BE2C (cell line): ENCODE data around the gene AQP9.
A peak's percentile ranks its signal among the peaks of the same experiment; 100 is the strongest.

Experiments
- DNase-seq: peaks from one replicate; pipeline ENCODE4 v3.0.0-alpha.2; 2020
- H3K27me3 ChIP-seq: fragments of 250-450 bp; sonication (Bioruptor Pico); 2 replicates; pipeline ENCODE4 v1.5.1; 2020; ENCODE audit warnings: mild to moderate bottlenecking
- H3K36me3 ChIP-seq: fragments of 250-450 bp; sonication (Bioruptor Pico); 2 replicates; pipeline ENCODE4 v1.5.1; 2020; ENCODE audit warnings: mild to moderate bottlenecking
- H3K4me1 ChIP-seq: fragments of 250-450 bp; sonication (Bioruptor Pico); 2 replicates; pipeline ENCODE4 v1.5.1; 2020
- H3K4me3 ChIP-seq: 2 replicates; pipeline ENCODE4 v1.5.1; 2011; ENCODE audit warnings: low read depth, low read length
- H3K9me3 ChIP-seq: fragments of 250-450 bp; sonication (Bioruptor Pico); 2 replicates; pipeline ENCODE4 v1.5.1; 2020
- TF ChIP-seq, protein P1 (sequence below): IDR thresholded peaks from 2 replicates; pipeline ENCODE4 v1.5.1; 2012; ENCODE audit warnings: mild to moderate bottlenecking, low read depth, low read length

The AQP9 gene

DNA sequence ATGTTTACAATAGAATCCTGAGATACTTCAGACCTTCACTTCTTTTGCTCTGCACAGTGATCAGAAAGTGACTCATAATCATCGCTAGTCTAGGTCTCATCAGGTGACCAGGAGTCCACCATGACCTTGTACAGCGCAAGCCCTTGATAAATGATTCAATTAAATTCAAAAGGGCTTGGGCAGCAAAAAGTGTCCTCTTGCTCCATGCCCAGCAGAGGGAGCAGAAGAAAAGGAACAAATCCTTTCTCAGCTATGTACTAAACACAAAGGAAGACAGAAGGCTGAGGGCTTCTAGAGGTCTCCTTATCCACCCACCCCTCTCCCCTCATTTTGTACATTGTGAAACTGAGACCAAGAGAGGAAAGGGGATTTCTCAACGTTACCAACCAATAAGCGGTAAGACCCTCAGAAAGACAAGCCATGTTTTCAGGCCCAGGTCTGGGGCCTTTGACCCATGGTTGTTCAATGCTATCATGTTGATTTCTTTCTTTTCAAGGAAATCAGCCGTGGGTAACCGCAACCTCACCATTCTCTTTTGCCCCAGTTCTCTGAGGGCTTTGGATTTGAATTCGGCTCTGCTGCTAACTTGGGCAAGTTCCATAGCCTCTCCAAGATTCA is 74.8 kb downstream of the AQP9 start:
- no peaks in the 10 kb centered on the region for H3K9me3 ChIP-seq
- DNase-seq = peak; percentile 37
- H3K27me3 ChIP-seq = no peaks in the 10 kb centered on the region
- H3K4me3 ChIP-seq = no peak overlapping the region
- no peaks in the 10 kb centered on the region; the same call in 1 of the 2 replicates for H3K4me1 ChIP-seq
- H3K36me3 ChIP-seq = no peaks in the 10 kb centered on the region
- TF ChIP-seq, protein P1, sequence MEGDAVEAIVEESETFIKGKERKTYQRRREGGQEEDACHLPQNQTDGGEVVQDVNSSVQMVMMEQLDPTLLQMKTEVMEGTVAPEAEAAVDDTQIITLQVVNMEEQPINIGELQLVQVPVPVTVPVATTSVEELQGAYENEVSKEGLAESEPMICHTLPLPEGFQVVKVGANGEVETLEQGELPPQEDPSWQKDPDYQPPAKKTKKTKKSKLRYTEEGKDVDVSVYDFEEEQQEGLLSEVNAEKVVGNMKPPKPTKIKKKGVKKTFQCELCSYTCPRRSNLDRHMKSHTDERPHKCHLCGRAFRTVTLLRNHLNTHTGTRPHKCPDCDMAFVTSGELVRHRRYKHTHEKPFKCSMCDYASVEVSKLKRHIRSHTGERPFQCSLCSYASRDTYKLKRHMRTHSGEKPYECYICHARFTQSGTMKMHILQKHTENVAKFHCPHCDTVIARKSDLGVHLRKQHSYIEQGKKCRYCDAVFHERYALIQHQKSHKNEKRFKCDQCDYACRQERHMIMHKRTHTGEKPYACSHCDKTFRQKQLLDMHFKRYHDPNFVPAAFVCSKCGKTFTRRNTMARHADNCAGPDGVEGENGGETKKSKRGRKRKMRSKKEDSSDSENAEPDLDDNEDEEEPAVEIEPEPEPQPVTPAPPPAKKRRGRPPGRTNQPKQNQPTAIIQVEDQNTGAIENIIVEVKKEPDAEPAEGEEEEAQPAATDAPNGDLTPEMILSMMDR = peak; percentile 69

DNA sequence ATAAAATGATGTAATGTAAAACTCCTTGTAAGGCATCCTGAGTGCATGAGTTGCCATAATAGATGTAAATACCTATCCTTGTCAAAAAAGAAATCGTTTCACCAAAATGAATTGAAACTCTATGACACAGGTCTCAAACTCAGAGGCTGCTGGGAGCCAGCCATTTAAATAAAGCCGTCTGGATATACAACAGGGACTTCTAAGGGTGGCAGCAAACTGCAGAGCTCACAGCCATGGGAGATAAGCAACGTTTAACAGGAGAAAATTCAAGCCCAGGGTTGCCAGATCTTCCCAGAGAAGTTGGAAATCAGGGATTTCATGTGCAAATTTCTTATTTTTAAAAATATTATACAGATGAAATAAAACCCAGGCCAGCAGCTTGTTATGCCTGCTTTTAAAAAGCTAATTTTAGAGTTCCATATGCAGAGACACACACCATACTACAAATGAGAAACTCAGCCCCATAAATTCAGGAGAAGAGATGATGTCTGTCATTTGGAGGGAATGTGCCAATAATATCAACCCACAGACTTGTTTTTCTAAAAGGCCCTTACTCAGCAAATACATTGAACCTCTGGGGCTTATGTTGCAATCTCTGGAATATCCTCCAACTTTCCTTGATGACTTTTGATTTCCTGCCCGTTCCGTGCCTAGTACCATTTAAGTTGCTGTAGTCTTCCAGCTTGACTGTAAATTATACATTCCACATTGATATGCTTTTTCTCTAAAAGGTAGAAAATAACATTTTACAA is 75.6 kb downstream of the AQP9 start:
- Histone ChIP-seq H3K4me3 (no peak overlapping the region), H3K36me3 (no peaks in the 10 kb centered on the region), H3K27me3 (no peaks in the 10 kb centered on the region), H3K9me3 (no peaks in the 10 kb centered on the region), H3K4me1 (no peaks in the 10 kb centered on the region; the same call in 1 of the 2 replicates)
- DNase-seq = no peak
- TF ChIP-seq, protein P1 = no peak

DNA sequence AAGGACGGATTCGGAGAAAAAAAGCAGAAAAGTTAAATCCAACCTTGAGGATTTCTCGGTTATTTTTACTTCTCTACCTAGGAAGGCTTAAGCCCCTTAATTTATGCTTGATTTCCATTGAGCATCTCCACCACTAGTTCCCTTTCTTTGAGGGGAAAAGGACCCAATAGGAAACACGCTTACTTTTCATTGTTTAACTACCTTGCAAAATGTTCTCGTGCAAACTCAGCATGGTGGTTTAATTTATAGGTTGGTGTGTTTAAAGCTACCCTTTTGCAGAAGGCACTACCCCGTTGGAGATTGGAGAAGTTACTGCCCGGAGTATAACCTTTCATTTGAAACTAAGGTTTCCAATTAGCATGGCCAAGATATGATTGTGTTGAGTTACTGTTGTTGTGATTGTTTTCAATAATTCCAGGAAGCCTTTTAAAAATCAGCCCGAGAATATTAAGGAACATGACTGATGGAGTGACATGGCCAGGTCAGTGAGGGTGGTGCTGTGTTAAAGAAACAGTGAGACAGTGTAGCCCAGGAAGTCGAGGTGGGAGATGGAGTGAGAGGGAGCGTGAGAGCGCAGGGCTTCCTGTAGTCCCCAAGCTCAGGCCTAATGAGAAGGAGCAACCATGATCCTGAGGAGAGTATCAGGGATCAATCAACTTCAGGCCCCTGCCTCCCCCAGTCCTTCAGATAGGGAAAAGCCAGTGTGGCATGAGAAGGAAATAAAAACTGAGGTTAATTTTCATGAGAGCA is 76.6 kb downstream of the AQP9 start:
- DNase-seq = no peak
- H3K27me3 ChIP-seq = no peaks in the 10 kb centered on the region
- TF ChIP-seq, protein P1 = no peak
- no peaks in the 10 kb centered on the region; the same call in 1 of the 2 replicates for H3K4me1 ChIP-seq
- no peaks in the 10 kb centered on the region for H3K36me3 ChIP-seq
- H3K9me3 ChIP-seq = no peaks in the 10 kb centered on the region
- H3K4me3 ChIP-seq = no peak overlapping the region

GRCh38 chr15:58217460-58217859 is 79.3 kb downstream of the AQP9 start:
- Histone ChIP-seq H3K4me1 (no peaks in the 10 kb centered on the region; the same call in 1 of the 2 replicates), H3K9me3 (no peaks in the 10 kb centered on the region), H3K36me3 (no peaks in the 10 kb centered on the region), H3K27me3 (no peaks in the 10 kb centered on the region), H3K4me3 (no peak overlapping the region)
- TF ChIP-seq, protein P1 = no peak
- no peak for DNase-seq

DNA sequence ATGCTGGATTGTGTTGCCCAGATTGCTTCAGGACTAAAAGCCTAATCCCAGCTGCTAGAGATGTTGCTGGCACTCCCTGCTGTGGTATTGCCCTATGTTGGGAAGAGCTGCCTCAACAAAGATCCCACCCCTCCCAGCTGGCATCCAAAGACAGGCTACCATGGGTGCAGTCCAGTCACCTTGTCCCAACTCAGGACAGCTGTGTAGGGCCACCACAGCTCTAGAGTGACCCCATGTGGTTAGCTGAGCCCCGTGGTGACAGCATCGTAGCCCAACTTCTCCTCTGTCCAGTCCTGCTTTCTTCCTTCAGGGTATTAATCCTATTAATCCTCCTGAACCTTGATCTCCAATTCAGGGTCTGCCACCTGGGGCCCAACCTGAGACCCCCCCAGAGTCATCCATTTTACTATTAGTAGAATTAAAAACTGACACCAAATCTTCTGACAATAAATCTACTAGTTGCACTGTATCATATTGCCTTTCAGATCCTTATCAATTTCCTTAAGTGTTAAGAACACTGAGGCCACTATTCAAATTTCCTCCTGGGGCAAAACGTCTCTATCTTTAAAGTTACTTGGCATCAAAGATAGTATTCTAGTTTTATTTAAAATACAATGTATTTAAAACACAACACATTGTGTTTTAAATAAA is 83.5 kb downstream of the AQP9 start:
- DNase-seq = peak; percentile 53
- H3K4me1 ChIP-seq = peaks cover 15% of the 10 kb centered on the region
- H3K36me3 ChIP-seq = no peaks in the 10 kb centered on the region
- TF ChIP-seq, protein P1 = peak; percentile 75
- H3K27me3 ChIP-seq = no peaks in the 10 kb centered on the region
- no peak overlapping the region for H3K4me3 ChIP-seq
- H3K9me3 ChIP-seq = no peaks in the 10 kb centered on the region
